GM23248 (cell line): ENCODE results near the gene EVX2.

Experiments used
- EZH2 ChIP-seq: fragments of 200-600 bp; sonication (generic); IDR thresholded peaks from 2 replicates; pipeline ENCODE4 v1.6.1; 2018; ENCODE audit warnings: antibody characterized with exemption, mild to moderate bottlenecking; ENCODE audit not compliant: insufficient read depth, poor library complexity, severe bottlenecking
- EZH2phosphoT487 ChIP-seq: fragments of 200-600 bp; sonication (generic); IDR thresholded peaks from 2 replicates; pipeline ENCODE4 v1.6.1; 2018; ENCODE audit warnings: antibody characterized with exemption, moderate library complexity, mild to moderate bottlenecking, low read depth; ENCODE audit not compliant: insufficient read depth

- TF ChIP-seq EZH2: no peak
- no peak for TF ChIP-seq EZH2phosphoT487
Observed at GRCh38 chr2:176107731-176108181, 24.0 kb upstream of the EVX2 start.
